ENCODE measurements around the gene WWC1. TPM values are rescaled to one million over a fixed set of nuclear protein-coding genes. Genes with fewer than 3 reads are reported as not detected.

Gene WWC1
- polyA plus RNA-seq, 12 donors: 0.45 to 15.5 (median 1.4) TPM; not detected in 1

GRCh38 chr5:168362097-168362885 is 70.8 kb downstream of the WWC1 start:
- no peak for DNase-seq

- no peak for DNase-seq
These were observed 72.8 kb downstream of the WWC1 start for GRCh38 chr5:168364151-168364661.

GRCh38 chr5:168364750-168365550 is 73.5 kb downstream of the WWC1 start:
- no peak for DNase-seq

GRCh38 chr5:168365581-168366081 is 74.2 kb downstream of the WWC1 start:
- no peak for DNase-seq

GRCh38 chr5:168366116-168366515 is 74.7 kb downstream of the WWC1 start:
- no peak for DNase-seq

GRCh38 chr5:168368854-168369253 is 77.4 kb downstream of the WWC1 start:
- DNase-seq: no peak

- DNase-seq: no peak
These were observed 79.4 kb downstream of the WWC1 start for GRCh38 chr5:168370831-168371230.

GRCh38 chr5:168372356-168372946 is 81.0 kb downstream of the WWC1 start:
- DNase-seq: no peak

GRCh38 chr5:168374532-168374931 is 83.1 kb downstream of the WWC1 start:
- no peak for DNase-seq

GRCh38 chr5:168375214-168375613 is 83.8 kb downstream of the WWC1 start:
- DNase-seq: no peak

GRCh38 chr5:168377525-168377924 is 86.1 kb downstream of the WWC1 start:
- DNase-seq: no peak

- no peak for DNase-seq
These were observed 87.3 kb downstream of the WWC1 start for GRCh38 chr5:168378741-168379140.

- no peak for DNase-seq
These were observed 91.0 kb downstream of the WWC1 start for GRCh38 chr5:168382421-168382820.

GRCh38 chr5:168390491-168390890 is 99.0 kb downstream of the WWC1 start:
- no peak for DNase-seq

- DNase-seq: no peak
These were observed 102.3 kb downstream of the WWC1 start for GRCh38 chr5:168393773-168394172.

GRCh38 chr5:168400429-168401220 is 109.2 kb downstream of the WWC1 start:
- no peak for DNase-seq

GRCh38 chr5:168401226-168401625 is 109.8 kb downstream of the WWC1 start:
- DNase-seq: no peak

- no peak for DNase-seq
These were observed 110.4 kb downstream of the WWC1 start for GRCh38 chr5:168401880-168402279.

- no peak for DNase-seq
These were observed 112.9 kb downstream of the WWC1 start for GRCh38 chr5:168404365-168404764.

- no peak for DNase-seq
These were observed 115.8 kb downstream of the WWC1 start for GRCh38 chr5:168407211-168407610.

GRCh38 chr5:168408561-168409305 is 117.3 kb downstream of the WWC1 start:
- DNase-seq: peak; percentile 72

Measured in muscle of arm (tissue), 12 donors.